HG02973 (cell line): ENCODE measurements around the gene INCA1.

ENCODE experiments used
- ATAC-seq: cut with Tn5 transposase; IDR thresholded peaks from one replicate; pipeline ENCODE4 v1.9.1; 2021; ENCODE audit warnings: moderate library complexity; ENCODE audit not compliant: unreplicated experiment

INCA1 gene

DNA sequence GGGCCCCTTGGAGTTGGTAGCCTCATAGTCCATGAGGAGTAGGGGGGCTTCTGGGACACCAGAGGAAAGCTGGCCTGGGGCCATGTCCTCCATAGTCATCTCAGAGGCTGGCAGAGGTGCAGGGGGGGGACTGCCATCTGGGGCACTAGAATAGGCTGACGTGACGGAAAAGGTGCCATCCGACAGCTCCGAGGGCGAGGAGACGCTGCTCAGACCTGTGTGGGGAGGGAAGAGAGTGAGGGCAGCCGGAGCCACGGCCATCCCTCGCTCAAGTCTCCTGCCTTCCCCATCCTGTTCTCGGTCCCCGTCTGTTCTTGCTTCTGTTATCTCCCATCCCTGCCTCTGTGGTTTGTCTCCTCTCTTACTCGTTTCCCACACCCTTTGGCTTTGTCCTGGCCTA is 25.0 kb downstream of the INCA1 start:
- no peak for ATAC-seq

DNA sequence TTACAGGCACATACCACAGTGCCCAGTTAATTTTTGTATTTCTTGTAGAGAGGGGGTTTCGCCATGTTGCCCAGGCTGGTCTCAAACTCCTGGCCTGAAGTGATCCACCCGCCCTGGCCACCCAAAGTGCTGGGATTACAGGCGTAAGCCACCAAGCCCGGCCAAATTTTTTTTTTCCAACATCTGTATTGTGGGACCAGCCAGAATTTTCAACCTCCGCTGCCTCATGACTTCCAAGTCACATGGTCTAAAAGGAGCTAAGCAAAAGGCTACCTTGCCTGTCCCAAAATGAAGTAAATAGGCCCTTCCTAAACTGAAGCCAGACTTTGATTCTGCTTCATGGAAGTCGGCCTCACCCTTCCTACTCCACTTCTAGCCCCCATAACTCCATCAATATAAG is 25.5 kb downstream of the INCA1 start:
- ATAC-seq: no peak

- ATAC-seq: no peak
Measured at GRCh38 chr17:4970273-4970672, 27.0 kb downstream of the INCA1 start.

GRCh38 chr17:4969551-4970173 is 27.7 kb downstream of the INCA1 start:
- no peak for ATAC-seq

GRCh38 chr17:4969047-4969550 is 28.2 kb downstream of the INCA1 start:
- ATAC-seq: no peak

- ATAC-seq: no peak
Measured at GRCh38 chr17:4968486-4969046, 28.8 kb downstream of the INCA1 start.

- peak; percentile 49 for ATAC-seq
Measured at GRCh38 chr17:4967539-4968485, 29.5 kb downstream of the INCA1 start, which contains the start of gene SPAG7. Gene SPAG7 (minus strand): TSS chr17:4967817. CDS start chr17:4967804, 13 bp downstream.

DNA sequence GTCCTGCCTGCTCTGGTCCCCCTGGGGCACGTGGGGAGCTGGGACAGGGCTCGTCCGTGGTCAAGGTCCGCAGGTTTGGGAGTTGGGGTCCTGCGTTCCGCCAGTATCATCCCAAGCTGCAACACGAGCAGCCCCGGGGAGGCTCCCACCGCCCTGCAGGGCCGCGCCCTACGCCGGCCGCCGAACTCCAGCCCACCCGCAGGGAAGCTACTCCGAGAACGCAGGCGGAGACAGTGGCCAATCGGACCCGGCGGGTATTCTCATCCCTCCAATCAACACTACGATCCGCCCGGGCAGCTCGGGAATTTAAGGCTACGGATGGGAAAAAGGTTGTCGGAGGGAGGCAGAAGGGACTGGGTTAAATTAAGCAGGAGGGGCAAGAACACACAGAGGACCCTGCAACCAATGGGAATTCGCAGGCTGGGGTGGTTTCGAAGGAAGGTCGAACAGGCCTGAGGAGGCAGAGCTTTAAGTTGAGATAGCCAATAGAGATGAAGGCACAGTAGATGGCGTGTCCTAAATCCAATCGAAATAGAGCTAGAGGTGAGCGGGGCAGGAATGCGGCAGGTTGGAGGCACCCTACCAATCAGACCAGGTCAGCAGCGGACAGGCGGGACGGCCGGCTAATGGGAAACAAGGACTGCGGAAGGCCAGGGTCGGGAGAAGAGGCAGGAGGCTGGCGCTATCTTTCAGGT is 30.3 kb downstream of the INCA1 start:
- peak; percentile 69 for ATAC-seq

- ATAC-seq: no peak
Measured at GRCh38 chr17:4965311-4965986, 31.9 kb downstream of the INCA1 start.

DNA sequence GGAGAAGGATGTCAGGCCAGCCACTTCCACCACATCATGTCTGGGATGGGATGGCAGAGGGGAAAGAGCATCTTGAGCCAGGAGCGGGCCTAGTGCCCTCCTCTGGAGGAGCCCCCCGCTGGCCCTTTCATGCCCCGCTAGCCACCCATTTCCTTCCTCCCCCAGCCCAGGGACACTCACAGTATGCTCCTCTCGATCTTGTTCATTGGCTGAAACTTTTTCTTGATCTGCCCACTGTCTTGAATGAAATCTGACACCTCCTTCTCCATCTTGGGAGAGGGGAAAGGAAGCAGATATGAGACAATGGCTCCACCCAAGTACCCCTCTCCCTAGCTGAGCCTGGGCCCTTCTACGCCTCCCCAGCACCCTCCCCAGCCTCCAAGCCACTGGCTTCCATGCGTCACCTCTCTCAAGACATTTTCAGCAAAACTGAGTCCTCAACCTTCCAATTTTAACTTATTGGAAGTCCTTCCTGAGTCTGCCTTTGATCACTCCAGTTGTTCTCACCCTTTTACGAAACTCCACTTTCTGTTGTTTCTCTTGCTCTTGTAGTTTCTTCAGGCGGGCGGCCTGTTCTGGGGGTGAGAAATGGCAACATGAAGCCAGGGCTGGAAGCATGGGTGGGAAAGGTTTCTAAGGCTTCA is 36.9 kb downstream of the INCA1 start:
- no peak for ATAC-seq

DNA sequence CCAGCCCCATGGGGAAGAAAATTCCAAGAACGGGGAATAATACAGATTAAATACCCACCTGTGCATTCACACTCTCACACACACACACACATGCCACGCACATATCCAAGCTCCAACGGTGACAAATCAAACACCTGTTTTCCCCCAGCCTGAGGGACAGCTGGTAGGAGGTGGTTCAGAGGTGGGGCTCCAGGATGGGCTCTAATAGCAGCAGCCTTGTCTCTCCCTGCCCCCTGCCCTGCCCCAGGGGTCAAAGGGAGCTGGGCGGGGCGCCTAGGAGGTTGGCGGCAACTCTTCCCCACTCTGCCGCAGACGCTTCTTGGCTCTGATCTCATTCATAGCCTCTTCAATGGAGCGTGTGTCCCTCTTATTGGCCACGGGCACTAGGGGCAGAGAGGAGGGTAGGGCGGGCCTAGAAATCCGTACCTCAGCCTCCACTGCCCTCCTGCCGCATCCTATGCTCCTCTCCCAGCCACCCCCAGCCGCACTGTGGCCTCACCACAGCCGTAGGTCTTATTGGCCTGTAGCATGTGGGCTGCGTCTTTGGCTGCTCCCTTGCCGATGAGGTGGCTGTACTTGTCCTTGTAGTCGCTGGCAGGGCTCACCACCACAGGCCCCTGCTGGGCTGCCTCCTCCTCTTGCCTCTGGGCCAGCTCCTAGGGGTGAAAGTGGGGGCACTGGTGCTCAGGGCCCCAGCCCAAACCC is 37.9 kb downstream of the INCA1 start:
- no peak for ATAC-seq

DNA sequence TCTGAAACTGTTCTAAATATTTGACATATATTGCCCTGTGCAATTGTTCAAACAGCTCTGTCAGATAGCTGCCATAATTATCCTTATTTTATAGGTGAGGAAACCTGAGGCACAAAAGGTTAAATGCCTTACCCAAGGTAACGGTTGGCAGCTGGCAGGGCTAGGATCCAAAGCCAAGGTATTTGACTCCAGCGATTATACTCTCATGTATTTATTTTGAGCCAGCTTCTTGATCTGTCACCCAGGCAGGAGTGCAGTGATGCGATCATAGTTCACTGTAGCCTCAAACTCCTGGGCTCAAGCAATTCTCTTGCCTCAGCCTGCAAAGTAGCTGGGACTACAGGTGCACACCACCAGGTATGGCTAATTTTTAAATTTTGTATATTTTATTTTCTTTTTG is 39.2 kb downstream of the INCA1 start:
- no peak for ATAC-seq

DNA sequence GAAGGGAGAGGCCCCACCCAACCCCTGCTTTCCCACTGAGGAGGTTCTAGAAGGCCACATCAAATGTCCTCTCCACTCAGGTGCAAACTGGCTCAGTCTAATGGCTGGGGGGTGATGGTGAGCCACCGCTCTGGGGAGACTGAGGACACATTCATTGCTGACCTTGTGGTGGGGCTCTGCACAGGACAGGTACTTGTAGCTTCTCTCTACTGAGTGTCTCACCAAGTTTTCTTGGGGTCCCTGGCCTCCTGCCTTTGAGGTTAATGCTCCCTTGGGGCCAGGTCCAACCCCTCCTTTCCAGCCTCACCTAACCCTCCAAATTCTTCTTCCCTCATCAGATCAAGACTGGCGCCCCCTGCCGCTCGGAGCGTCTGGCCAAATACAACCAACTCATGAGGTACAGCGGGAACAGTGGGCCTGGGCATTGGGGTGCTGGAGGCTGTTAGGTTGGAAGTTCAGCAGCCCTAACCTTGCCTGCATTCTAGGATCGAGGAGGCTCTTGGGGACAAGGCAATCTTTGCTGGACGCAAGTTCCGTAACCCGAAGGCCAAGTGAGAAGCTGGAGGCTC is 40.7 kb downstream of the INCA1 start:
- ATAC-seq: no peak

- ATAC-seq: no peak
Measured at GRCh38 chr17:4955091-4955490, 42.2 kb downstream of the INCA1 start.

- no peak for ATAC-seq
Measured at GRCh38 chr17:4953451-4953961, 43.8 kb downstream of the INCA1 start.

GRCh38 chr17:4951486-4951885 is 45.8 kb downstream of the INCA1 start:
- ATAC-seq: no peak

DNA sequence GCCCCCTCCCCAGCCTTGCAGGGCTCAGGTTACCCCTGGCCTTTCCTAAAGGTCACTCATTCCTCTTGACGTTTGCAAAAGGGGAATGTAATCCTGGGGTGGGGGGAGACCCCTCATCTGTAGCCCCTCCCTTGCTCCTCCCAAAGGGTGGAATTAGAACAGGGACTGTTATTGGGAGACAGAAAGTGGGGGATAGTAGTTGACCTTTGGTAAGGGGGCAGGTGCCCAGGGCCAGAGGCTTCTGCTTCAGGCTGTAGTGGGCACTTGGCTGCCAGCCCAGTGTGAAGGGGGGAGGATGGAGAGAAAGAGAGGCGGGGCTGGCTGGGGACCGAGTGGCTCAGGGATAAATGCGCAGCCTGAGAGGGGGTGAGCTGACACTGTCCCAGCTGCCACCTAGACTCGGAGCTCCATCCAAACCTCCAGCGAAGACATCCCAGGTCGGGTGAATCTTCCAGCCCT is 46.5 kb downstream of the INCA1 start, which contains the start of gene ENO3:
Gene ENO3, plus strand, starts transcription at position 374 of the 459 bp plus-strand sequence. CDS start 711 bp downstream, outside the sequence.
- ATAC-seq: no peak

- peak; percentile 8 for ATAC-seq
Measured at GRCh38 chr17:4950075-4950745, 47.1 kb downstream of the INCA1 start.
